Smooth muscle cell (in vitro differentiated cells): Measurements from ENCODE around the gene SPSB4. TPM values are rescaled to one million over a fixed set of nuclear protein-coding genes. Genes with fewer than 3 reads are reported as not detected.

Source experiments
- DNase-seq: peaks from one replicate; lab custom pipeline; 2025; ENCODE audit not compliant: unreplicated experiment; lab: John Stamatoyannopoulos, UW
- H2AFZ ChIP-seq: fragments of 200-600 bp; sonication (generic); 2 replicates; pipeline ENCODE4 v1.6.0; 2016; ENCODE audit warnings: antibody characterized with exemption, low read depth, mild to moderate bottlenecking
- H3F3A ChIP-seq: fragments of 200-600 bp; sonication (generic); 2 replicates; pipeline ENCODE4 v1.6.0; 2017; ENCODE audit warnings: antibody characterized with exemption, low read depth
- H3K27ac ChIP-seq: fragments of 200-600 bp; sonication (generic); 2 replicates; pipeline ENCODE4 v1.5.1; 2016; ENCODE audit warnings: low read depth, mild to moderate bottlenecking
- H3K27me3 ChIP-seq: fragments of 200-600 bp; sonication (generic); 2 replicates; pipeline ENCODE4 v1.6.1; 2016; ENCODE audit warnings: low read depth, mild to moderate bottlenecking
- H3K36me3 ChIP-seq: fragments of 200-600 bp; sonication (generic); 2 replicates; pipeline ENCODE4 v1.5.1; 2016; ENCODE audit warnings: low read depth
- H3K4me1 ChIP-seq: fragments of 200-600 bp; sonication (generic); 2 replicates; pipeline ENCODE4 v1.5.1; 2016; ENCODE audit warnings: low read depth
- H3K4me2 ChIP-seq: fragments of 200-600 bp; sonication (generic); 2 replicates; pipeline ENCODE4 v1.6.0; 2016; ENCODE audit warnings: mild to moderate bottlenecking
- H3K4me3 ChIP-seq: fragments of 200-600 bp; sonication (generic); 2 replicates; pipeline ENCODE4 v1.5.1; 2016; ENCODE audit warnings: mild to moderate bottlenecking
- H3K79me2 ChIP-seq: fragments of 200-600 bp; sonication (generic); 2 replicates; pipeline ENCODE4 v1.6.0; 2016; ENCODE audit warnings: low read depth, mild to moderate bottlenecking
- H3K9ac ChIP-seq: fragments of 200-600 bp; sonication (generic); 2 replicates; pipeline ENCODE4 v1.6.0; 2016; ENCODE audit warnings: low read depth
- H3K9me3 ChIP-seq: fragments of 200-600 bp; sonication (generic); replicated peaks from 2 replicates; pipeline ENCODE4 v1.5.1; 2016; ENCODE audit warnings: low read depth
- H4K20me1 ChIP-seq: fragments of 200-600 bp; sonication (generic); 2 replicates; pipeline ENCODE4 v1.6.0; 2016; ENCODE audit warnings: low read depth
- CTCF ChIP-seq: fragments of 200-600 bp; sonication (generic); IDR thresholded peaks from 2 replicates; pipeline ENCODE4 v1.5.1; 2017; ENCODE audit warnings: borderline replicate concordance, mild to moderate bottlenecking, antibody characterized with exemption; ENCODE audit not compliant: insufficient read depth, poor library complexity, severe bottlenecking
- WGBS: methylation state at CpG from one replicate; pipeline ENCODE4 v1.1.7; 2016; ENCODE audit warnings: low lambda C conversion rate; 5-methylcytosine and 5-hydroxymethylcytosine counted together
- polyA plus RNA-seq: library from polyadenylated mRNA; unstranded; fragments of >200 nt; fragmentation: Nextera tagmentation; extraction: Ambion mirVana; gene quantifications from 2 replicates; pipeline ENCODE4 v1.2.1, GENCODE V29; 2016
- total RNA-seq: library from RNA; depleted of rRNA; stranded (reverse); fragments of >200 nt; gene quantifications from 2 replicates; pipeline ENCODE4 v1.2.3, GENCODE V29; 2014

The SPSB4 gene
- total and polyA plus RNA-seq, 2 experiments from 2014 or later: 1.8 to 3.9 TPM

- no peak for TF ChIP-seq CTCF
- Histone ChIP-seq H3K9ac (no peak overlapping the region), H3K36me3 (no peaks in the 10 kb centered on the region), H3K9me3 (no peaks in the 10 kb centered on the region), H3F3A (no peaks in the 10 kb centered on the region), H3K4me3 (no peak overlapping the region), H3K4me2 (no peak overlapping the region), H3K79me2 (peaks cover under 1% of the 10 kb centered on the region), H3K27me3 (no peaks in the 10 kb centered on the region), H2AFZ (no peak overlapping the region), H4K20me1 (no peaks in the 10 kb centered on the region), H3K27ac (no peak overlapping the region), H3K4me1 (peaks cover 13% of the 10 kb centered on the region)
- WGBS: 58% methylated on average over 8 of the region's 8 CpGs
- DNase-seq: no peak
Observed at GRCh38 chr3:141067206-141067974, 16.2 kb downstream of the SPSB4 start.

GRCh38 chr3:141070229-141070628, 19.1 kb downstream of the SPSB4 start:
- Histone ChIP-seq H3K79me2 (no peaks in the 10 kb centered on the region), H3K36me3 (no peaks in the 10 kb centered on the region), H2AFZ (no peak overlapping the region), H3K4me1 (peaks cover 27% of the 10 kb centered on the region), H3K9ac (no peak overlapping the region), H3K27me3 (no peaks in the 10 kb centered on the region), H3K4me2 (no peak overlapping the region), H3K27ac (no peak overlapping the region), H3K4me3 (no peak overlapping the region), H4K20me1 (no peaks in the 10 kb centered on the region), H3F3A (no peaks in the 10 kb centered on the region), H3K9me3 (no peaks in the 10 kb centered on the region)
- WGBS: 79% methylated on average over 1 of the region's 1 CpG
- no peak for DNase-seq
- no peak for TF ChIP-seq CTCF

- peaks cover 28% of the 10 kb centered on the region for H3K4me1 ChIP-seq
- no peaks in the 10 kb centered on the region for H3K36me3 ChIP-seq
- H2AFZ ChIP-seq: peak overlapping the region; percentile 84
- H3F3A ChIP-seq: peaks cover under 1% of the 10 kb centered on the region
- H3K4me2 ChIP-seq: peak overlapping the region; percentile 61
- H3K4me3 ChIP-seq: no peak overlapping the region
- H3K79me2 ChIP-seq: no peaks in the 10 kb centered on the region
- 30% methylated on average over 13 of the region's 13 CpGs for WGBS
- TF ChIP-seq CTCF: no peak
- H3K9ac ChIP-seq: no peak overlapping the region
- H3K27ac ChIP-seq: no peak overlapping the region
- no peaks in the 10 kb centered on the region for H4K20me1 ChIP-seq
- no peaks in the 10 kb centered on the region for H3K9me3 ChIP-seq
- no peaks in the 10 kb centered on the region for H3K27me3 ChIP-seq
- no peak for DNase-seq
Observed at GRCh38 chr3:141070727-141071357, 19.7 kb downstream of the SPSB4 start.
